ENCODE data around the gene GTF2IRD1.
A peak's percentile ranks its signal among the peaks of the same experiment; 100 is the strongest.

The GTF2IRD1 gene

GRCh38 chr7:74606909-74607510, 153.3 kb downstream of the GTF2IRD1 start:
- H3K4me3 ChIP-seq (replicated peaks in 1 of 2; ENCODE audit: low read depth in 2 of 2, low read length in 2 of 2): peak overlapping the region; percentile 8 to 39
- DNase-seq (ENCODE audit: low read depth in 2 of 2): no peak
- TF ChIP-seq, protein P1, sequence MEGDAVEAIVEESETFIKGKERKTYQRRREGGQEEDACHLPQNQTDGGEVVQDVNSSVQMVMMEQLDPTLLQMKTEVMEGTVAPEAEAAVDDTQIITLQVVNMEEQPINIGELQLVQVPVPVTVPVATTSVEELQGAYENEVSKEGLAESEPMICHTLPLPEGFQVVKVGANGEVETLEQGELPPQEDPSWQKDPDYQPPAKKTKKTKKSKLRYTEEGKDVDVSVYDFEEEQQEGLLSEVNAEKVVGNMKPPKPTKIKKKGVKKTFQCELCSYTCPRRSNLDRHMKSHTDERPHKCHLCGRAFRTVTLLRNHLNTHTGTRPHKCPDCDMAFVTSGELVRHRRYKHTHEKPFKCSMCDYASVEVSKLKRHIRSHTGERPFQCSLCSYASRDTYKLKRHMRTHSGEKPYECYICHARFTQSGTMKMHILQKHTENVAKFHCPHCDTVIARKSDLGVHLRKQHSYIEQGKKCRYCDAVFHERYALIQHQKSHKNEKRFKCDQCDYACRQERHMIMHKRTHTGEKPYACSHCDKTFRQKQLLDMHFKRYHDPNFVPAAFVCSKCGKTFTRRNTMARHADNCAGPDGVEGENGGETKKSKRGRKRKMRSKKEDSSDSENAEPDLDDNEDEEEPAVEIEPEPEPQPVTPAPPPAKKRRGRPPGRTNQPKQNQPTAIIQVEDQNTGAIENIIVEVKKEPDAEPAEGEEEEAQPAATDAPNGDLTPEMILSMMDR (IDR thresholded peaks at IDR 0.05; ENCODE audit: low read depth, low read length): no peak

DNA sequence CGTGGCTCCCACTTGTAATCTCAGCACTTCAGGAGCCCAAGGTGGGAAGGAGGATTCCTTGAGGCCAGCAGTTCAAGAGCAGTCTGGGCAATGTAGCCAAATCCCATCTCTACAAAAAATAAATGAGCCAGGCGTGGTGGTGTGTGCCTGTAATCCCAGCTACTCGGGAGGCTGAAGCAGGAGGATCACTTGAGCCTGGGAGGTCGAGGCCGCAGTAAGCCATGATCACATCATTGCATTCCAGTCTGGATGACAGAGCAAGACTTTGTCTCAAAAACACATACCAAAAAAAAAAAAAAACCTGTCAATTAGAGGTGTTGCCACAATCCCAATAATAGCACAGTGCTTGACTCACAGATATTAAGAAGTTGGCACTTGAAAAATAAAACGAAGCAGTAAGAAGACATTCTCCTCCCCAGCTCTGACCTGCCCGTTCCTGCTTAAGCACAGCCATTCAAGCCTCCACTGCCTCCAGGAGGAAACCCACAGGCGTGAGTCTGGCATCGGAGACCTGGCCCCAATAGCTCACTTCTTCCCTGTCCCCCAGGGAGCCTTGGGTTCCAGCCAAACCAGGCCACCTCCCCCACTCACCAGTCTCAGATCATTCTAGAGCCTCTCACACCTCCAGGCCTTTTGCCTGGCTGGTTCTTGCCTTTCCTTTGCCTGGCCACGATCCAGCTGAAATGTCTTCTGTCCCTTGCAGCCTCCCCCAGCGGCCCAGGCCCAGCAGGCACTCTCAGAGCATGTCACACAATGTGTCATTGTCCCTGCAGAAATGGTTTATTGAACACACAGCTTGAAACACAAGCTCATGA, 158.5 kb downstream of the GTF2IRD1 start:
- peak in 1 of 2 donors; percentile 44 for DNase-seq (ENCODE audit: low read depth in 2 of 2)
- H3K4me3 ChIP-seq (replicated peaks in 1 of 2; ENCODE audit: low read depth in 2 of 2, low read length in 2 of 2): no peak overlapping the region
- TF ChIP-seq, protein P1 (IDR thresholded peaks at IDR 0.05; ENCODE audit: low read depth, low read length): no peak

DNA sequence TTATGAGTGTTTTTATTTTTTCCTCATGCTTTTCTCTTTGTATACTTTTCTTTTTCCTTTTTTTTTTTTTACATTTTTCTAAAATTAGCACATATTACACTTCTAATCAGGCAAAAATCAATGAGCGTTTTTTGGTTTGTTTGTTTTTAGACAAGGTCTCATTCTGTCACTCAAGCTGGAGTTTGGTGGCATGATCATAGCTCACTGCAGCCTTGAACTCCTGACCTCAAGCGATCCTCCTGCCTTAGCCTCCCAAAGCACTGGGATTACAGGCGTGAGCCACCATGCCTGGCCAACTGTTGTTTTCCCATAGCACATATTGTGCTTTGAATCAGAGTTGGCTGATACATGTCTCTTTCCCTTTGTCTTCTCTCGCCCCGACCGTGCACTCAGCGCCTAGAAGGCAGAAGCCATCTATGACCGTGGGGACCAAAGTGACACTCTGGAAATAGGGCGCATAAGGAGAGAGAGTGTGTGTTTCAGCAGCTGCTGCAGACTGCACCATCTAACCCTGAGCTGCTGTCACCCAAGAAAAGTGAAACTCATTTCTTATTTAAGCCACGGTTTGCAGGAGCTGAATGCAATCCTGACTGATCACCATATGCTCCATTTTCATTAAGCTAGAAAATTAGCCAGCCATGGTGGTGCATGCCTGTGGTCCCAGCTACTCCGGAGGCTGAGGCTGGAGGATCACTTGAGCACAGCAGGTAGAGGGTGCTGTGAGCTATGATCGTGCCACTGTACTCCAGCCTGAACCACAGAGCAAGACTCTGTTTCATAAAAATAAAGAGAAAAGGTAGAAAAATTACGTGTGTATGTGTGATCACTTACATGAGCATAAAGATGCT, 162.5 kb downstream of the GTF2IRD1 start:
- H3K4me3 ChIP-seq (replicated peaks in 1 of 2; ENCODE audit: low read depth in 2 of 2, low read length in 2 of 2): no peak overlapping the region
- no peak for DNase-seq (ENCODE audit: low read depth in 2 of 2)
- TF ChIP-seq, protein P1 (IDR thresholded peaks at IDR 0.05; ENCODE audit: low read depth, low read length): no peak

DNA sequence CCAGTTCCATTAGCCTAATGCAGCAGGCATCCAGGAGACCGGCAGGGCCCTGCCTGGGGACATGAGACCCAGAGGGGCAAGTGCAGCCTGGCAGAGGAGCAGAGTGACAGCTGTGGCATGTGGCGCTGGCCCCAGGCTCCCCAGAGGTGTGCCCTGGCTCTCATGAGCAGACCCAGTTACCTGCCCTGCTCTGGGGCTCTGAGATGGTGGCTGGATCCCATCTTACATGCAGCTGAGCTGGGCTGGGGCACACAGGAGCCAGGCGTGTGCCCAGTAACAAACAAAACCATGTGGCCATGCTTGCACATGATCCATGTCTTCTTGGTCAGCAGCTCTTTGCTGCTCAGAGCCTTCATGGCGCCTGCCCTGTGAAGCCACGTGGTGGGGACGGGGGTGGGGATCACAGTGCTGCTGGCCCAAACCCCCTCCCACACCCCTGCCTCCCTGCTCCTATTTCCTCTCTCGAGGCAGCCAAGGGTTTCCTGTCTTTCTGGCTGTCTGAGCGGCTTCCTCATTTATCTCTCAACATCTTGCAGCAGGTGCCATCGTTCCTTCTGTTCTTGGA, 163.6 kb downstream of the GTF2IRD1 start:
- no peak overlapping the region for H3K4me3 ChIP-seq (replicated peaks in 1 of 2; ENCODE audit: low read depth in 2 of 2, low read length in 2 of 2)
- peak in 1 of 2 donors; percentile 11 for DNase-seq (ENCODE audit: low read depth in 2 of 2)
- TF ChIP-seq, protein P1 (IDR thresholded peaks at IDR 0.05; ENCODE audit: low read depth, low read length): no peak

DNA sequence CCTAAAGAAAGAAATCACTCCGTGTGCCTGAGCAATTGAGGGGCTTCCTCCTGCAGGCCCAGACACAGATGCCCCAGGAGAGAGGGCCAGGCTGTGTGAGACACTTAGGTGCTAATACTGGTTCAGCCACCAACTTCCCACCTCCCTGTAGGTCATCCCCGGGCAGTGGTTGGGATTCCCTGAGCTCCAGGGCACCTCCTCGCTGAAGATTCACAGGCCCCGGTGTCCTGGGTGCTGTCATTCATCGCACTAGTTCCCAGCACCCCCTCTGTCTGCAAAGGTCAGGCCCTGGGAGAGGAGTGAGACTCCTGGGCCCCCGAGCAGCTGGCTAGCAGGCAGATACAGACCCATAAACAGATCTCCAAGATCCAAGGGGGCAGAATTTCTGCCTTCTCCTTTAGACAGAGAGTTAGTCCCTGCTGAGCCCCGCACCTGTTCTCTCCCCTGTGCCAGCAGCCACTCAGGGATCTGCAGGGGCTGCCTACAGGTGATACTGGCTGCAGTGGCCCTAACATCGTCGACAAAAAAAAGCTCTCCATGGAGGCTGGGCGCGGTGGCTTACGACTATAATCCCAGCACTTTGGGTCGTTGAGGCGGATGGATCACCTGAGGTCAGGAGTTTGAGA, 165.6 kb downstream of the GTF2IRD1 start:
- no peak overlapping the region for H3K4me3 ChIP-seq (replicated peaks in 1 of 2; ENCODE audit: low read depth in 2 of 2, low read length in 2 of 2)
- DNase-seq (ENCODE audit: low read depth in 2 of 2): no peak
- TF ChIP-seq, protein P1 (IDR thresholded peaks at IDR 0.05; ENCODE audit: low read depth, low read length): no peak

GRCh38 chr7:74622228-74622749, 168.6 kb downstream of the GTF2IRD1 start:
- H3K4me3 ChIP-seq (replicated peaks in 1 of 2; ENCODE audit: low read depth in 2 of 2, low read length in 2 of 2): no peak overlapping the region
- TF ChIP-seq, protein P1 (IDR thresholded peaks at IDR 0.05; ENCODE audit: low read depth, low read length): no peak
- DNase-seq (ENCODE audit: low read depth in 2 of 2): no peak
